K562 (cell line): Measurements from ENCODE around the gene CDC42SE2.

Experiments
- HMG20B ChIP-seq: fragments of 250-450 bp; sonication (Bioruptor Pico); IDR thresholded peaks from 2 replicates; pipeline ENCODE4 v1.5.0; 2021; ENCODE audit warnings: mild to moderate bottlenecking
- PCBP1 ChIP-seq: fragments of 200-400 bp; formaldehyde crosslinking; IDR thresholded peaks from 2 replicates; pipeline ENCODE4 v1.6.1; 2018; ENCODE audit warnings: mild to moderate bottlenecking, low read depth, low read length; ENCODE audit not compliant: poor library complexity, severe bottlenecking
- ZNF197 ChIP-seq: fragments of 200-800 bp; sonication (Bioruptor generic); IDR thresholded peaks from 2 replicates; pipeline ENCODE4 v1.6.1; 2016; ENCODE audit warnings: low read depth, missing genetic modification characterization, missing compliant biosample characterization
- TF ChIP-seq, protein P1 (sequence below): fragments of 450-650 bp; conservative IDR thresholded peaks from 2 replicates; pipeline ENCODE4 v1.6.1; 2016; ENCODE audit warnings: missing genetic modification characterization, low read depth, mild to moderate bottlenecking, control low read depth, missing compliant biosample characterization
- TF ChIP-seq, protein P2 (sequence below), 3 experiments: IDR thresholded peaks in 2 of 3; conservative IDR thresholded peaks in 1 of 3; 2 replicates each; pipeline ENCODE4 v1.5.1; 2011 to 2012; ENCODE audit warnings: low read length in 3 of 3, mild to moderate bottlenecking in 3 of 3, control low read depth in 2 of 3, improper control_type of control experiment in 1 of 3, inconsistent platforms in 1 of 3, low read depth in 1 of 3, mixed read lengths in 1 of 3, moderate library complexity in 1 of 3; ENCODE audit not compliant: insufficient read depth in 2 of 3

DNA sequence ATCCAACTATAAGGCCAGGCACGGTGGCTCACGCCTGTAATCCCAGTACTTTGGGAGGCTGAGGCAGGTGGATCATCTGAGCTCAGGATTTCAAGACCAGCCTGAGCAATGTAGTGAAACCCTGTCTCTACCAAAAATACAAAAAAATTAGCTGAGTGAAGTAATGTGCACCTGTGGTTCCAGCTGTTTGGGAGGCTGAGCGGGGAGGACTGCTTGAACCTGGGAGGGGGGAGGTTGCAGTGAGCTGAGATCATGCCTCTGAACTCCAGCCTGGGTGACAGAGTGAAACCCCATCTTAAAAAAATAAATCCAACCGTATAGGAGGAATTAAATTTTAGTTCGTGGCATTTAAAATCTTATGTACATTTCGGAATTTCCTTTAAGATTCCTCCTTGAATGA, 123.4 kb downstream of the CDC42SE2 start:
- TF ChIP-seq, protein P1, sequence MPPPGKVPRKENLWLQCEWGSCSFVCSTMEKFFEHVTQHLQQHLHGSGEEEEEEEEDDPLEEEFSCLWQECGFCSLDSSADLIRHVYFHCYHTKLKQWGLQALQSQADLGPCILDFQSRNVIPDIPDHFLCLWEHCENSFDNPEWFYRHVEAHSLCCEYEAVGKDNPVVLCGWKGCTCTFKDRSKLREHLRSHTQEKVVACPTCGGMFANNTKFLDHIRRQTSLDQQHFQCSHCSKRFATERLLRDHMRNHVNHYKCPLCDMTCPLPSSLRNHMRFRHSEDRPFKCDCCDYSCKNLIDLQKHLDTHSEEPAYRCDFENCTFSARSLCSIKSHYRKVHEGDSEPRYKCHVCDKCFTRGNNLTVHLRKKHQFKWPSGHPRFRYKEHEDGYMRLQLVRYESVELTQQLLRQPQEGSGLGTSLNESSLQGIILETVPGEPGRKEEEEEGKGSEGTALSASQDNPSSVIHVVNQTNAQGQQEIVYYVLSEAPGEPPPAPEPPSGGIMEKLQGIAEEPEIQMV (tag): no peak
- TF ChIP-seq ZNF197 (CRISPR knock-in tag): no peak
- TF ChIP-seq HMG20B (CRISPR knock-in tag): no peak
- no peak for TF ChIP-seq PCBP1
- TF ChIP-seq, protein P2, sequence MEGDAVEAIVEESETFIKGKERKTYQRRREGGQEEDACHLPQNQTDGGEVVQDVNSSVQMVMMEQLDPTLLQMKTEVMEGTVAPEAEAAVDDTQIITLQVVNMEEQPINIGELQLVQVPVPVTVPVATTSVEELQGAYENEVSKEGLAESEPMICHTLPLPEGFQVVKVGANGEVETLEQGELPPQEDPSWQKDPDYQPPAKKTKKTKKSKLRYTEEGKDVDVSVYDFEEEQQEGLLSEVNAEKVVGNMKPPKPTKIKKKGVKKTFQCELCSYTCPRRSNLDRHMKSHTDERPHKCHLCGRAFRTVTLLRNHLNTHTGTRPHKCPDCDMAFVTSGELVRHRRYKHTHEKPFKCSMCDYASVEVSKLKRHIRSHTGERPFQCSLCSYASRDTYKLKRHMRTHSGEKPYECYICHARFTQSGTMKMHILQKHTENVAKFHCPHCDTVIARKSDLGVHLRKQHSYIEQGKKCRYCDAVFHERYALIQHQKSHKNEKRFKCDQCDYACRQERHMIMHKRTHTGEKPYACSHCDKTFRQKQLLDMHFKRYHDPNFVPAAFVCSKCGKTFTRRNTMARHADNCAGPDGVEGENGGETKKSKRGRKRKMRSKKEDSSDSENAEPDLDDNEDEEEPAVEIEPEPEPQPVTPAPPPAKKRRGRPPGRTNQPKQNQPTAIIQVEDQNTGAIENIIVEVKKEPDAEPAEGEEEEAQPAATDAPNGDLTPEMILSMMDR (IDR thresholded peaks at IDR 0.05 in 2 of 3, conservative IDR thresholded peaks at IDR 0.05 in 1 of 3; ENCODE audit: insufficient read depth in 2 of 3, low read depth in 1 of 3, low read length in 3 of 3): no peak
